Activated CD8-positive, alpha-beta memory T cell treated with anti-CD3 and anti-CD28 coated beads for 48 hours (primary cell): ENCODE results near the gene TTLL6.
"Not testable (repeated sequence)": the region's sequence is repeated elsewhere in the genome, so short reads cannot be mapped to it uniquely, and the experiment has no call there.

Experiments
- DNase-seq, 3 experiments: peaks; one replicate each; pipeline ENCODE4 v3.0.0-alpha.2; 2020; ENCODE audit warnings: low read depth in 2 of 3, low spot score in 2 of 3

The TTLL6 gene

DNA sequence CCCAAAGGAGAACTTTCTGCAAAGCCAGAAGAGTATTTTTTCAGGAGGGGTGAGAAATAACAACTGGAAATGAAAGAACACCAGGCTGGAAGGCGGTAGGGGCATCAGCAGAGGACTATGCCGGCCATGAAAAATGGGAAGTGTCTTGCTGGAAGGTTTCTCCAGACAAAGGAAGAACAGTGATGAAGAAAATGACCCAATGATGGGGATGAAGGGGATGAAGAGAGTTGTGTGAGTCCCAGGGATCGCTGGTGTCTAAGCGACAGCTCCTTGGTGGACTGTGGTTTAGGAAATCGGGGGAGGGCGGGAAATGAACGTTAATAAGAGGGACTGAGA, 623 bp downstream of the TTLL6 start:
- DNase-seq, result no peak

DNA sequence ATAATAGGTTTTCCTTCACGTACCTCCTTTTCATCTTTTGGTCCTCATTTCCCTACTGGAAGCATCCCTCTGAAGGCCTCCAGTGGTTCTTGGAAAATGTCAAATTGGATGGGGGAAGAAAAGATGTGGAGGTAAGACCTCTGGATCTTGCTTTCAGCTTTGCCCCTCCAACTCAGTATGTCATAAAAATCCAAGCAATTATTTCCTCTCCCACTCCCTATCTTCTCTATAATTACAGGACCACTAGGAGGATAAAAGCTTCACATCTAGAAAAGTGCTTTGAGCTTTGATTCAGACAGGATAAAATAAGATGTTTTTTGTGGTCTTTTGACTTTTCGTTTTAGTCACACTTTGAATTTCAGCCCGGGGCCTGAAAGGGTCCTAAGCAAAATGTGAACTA, 1.7 kb downstream of the TTLL6 start:
- no peak for DNase-seq

DNA sequence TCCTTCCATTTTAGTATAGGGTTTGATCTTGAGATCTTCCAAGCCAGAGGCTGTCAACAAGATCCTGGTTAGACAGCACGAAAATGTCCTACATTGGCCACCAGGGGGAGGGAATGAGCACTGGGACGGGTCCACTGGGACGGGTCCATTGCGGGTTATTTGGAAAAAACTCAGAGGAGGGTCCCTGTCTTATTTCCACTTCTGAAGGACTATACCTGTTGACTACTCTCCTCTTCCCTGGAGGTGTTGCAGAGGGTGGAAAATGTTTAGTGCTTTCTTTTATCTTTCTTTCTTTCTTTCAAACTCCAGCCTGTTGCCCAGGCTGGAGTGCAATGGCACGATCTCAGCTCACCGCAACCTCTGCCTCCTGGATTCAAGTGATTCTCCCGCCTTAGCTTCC, 2.5 kb downstream of the TTLL6 start:
- DNase-seq, result no peak

DNA sequence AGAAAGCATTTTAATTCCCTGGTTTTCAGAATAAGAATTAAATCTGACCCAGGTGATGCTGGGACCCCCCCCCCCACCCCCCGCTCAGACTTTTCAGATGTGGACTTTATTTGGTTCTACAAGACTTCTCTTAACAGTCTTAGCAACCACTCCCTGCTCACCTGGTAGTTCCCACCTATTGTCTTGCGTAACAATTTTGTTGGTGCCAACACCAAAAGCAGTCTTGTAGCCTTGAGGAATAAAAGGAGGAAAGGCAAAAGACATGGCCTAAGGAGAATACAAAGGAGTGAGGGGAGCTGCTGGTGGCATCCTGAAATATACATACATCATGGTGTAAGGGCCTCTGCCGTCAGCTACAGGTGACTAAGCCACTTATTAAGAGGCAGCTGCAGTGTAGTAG, 5.0 kb downstream of the TTLL6 start:
- no peak for DNase-seq

DNA sequence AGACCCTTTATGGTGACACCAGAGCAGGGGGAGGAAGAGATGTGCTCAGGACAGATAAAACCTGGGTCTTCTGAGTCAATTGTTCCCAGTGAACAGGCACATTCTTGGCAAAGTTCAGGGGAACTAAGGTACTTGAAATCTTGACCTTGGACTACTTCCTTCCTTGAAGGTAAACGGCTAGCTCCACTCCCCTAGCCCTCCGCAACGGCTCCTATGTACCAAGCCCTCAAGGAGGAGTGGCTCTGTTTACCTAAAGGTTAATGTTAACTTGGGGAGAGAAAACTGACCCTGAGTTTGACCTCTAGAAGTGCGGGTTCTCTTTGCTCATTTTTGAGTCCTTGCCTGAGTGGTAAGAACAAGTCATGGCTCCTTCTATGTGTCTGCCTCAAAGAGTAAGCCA, 7.8 kb downstream of the TTLL6 start:
- no peak for DNase-seq

DNA sequence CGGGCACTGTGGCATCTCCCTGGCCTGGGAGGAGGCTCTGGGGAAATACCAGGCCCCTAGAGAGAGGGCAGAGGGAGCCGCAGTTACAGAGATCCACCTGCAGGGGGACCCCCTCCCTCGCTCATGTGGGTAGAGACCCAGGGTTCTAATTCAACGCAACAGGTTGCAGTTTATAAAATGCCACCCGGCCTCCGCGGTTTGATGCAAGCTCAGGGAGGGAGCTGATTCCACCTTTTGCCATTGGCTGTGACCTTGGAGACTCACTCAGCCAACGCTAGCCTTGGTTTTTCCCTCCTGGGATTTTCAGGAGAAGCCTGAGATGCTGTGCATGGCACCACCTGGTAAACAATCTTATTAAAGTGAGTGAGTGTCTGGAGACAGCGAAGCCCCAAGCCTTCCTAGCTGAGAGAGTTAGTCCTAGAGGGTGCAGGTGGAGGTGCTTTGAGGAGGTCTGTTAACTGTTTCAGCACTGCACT, 12.1 kb downstream of the TTLL6 start:
- peak; percentile 31 to 61 (median 49) for DNase-seq

DNA sequence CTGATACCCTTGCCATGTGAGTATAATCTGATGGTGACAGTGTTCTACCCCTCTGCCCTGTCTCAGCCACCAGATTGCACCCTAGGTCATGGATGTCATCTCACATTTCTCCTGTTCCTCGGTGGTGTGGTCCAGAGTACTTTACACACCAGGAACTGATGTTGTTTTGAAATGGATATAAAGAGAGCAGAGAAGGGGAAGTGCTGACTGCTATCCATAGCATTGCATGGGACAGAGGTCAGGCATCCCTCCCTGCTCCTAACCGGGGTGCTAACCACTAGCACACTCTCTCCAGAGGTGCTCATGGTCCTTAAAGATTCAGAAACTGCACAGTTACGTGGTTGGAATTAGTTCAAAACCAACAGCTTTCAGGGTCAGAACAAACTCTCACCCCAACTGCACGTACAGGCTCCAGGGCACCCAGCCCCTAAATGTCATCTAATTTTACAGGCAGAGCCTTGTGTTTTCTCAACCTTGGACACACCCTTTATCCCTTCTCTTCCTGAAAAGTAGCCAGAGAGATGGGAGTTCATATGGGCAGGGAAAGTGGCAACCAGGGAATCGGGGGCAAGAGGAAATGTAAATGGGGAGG, 16.3 kb downstream of the TTLL6 start:
- DNase-seq, result no peak

DNA sequence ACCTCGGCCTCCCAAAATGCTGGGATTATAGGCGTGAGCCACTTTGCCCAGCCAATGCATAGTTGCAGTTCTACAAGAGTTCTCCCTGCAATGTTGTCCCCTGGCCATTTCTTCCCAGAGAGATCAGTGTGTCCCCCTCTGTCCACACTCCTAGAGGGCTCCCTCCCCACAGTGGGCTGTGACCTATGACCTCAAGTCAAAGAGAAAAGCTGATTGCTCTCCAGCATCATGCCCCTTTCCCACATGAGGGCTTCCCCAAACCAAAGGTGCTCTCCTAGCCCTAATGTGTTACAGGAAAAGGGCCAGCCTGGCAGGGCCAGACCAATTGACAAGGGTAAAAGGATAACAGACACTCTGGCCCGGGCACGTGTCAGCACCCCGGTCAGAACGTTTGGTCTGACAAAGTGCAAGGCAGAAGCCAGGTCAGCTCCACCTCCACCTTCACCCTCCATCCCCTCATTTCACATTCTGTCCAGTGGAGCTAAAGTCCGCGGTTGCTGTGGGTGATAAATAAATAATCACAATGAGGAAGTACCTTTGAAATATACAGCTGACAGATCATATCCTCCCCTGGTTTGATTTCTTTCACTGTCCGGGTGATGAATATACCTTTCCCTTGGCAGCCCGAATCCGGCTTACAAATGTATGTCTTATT, 17.8 kb downstream of the TTLL6 start:
- DNase-seq, result no peak

DNA sequence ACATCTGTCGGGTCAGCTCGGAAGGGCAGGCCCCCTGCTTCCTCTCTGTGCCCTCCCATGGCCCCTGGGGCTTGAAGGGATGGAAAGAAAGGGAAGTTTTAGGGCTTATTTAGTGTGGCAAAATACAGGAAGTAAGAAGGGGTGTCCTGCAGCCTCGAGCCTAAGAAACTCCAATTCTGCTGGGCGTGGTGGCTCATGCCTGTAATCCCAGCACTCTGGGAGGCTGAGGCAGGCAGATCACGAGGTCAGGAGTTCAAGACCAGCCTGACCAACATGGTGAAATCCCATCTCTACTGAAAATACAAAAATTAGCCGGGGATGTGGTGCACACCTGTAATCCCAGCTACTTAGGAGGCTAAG, 20.9 kb downstream of the TTLL6 start:
- not testable (repeated sequence) for DNase-seq

DNA sequence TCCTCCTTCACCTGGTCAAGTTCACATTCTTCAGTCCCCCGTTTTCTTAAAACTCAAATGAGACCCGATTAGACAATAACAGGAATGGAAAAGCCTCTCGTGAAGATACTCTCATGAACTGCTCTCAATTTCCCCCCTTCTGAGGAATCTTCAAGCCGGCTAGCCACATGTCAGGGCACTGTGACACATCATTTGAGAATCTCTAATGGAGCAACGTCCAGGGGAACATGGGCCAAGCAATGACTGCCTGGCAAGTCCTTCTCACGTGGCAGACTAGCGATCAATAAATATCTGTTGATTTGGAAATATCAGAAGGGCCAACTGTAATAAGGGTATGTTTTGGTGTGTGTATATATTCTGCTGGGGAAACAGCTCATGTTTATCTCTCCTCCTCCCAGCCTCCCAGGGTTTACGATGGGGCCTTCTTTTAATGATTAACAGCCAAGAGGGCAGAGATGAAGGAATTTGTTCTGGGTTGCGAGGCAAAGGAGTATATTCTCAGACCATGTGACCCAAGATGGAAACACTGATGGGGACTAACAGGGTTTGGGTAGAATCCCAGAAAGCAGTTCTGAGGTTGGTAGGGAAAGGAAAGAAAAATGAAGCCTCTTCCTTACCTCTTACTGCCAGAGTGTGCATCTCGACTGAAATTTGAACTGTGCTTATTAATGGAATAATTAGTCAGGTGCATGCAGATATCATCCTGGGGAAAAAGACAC, 21.4 kb downstream of the TTLL6 start:
- DNase-seq, result no peak

DNA sequence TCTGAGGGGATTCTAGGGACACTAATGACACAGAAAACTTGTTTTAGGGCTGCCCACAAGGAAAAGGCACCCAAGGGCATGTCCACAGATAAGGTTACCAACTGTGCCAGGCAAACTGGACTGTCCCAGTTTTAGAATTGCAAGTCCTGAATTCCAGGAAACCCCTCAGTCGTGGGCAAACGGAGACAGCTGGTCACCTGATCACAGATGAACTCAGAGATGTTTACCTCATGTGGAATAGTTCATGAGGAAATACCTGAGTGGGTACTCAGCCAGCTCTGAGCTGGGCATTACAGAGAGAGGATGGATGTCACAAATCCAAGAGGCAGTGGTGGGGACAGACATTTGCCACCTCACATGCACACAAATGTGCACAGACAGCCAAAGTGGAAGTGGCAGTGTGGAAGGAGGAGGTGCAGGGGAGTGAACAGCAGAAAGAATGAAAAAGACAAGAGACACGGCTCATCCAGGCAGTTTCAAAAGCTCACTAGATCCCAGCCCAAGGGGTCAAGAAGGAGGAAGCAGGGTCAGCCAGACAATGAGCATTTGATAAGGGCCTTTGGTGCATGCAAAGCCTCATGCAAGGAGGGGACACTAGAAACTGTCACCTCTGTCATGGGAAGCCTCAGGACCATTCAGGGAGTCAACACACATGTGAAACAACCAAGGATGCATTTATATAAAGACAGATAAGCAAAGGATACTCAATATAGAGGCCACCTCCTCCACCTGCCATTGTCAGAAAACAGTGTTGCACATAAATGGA, 24.8 kb downstream of the TTLL6 start:
- DNase-seq, result no peak

DNA sequence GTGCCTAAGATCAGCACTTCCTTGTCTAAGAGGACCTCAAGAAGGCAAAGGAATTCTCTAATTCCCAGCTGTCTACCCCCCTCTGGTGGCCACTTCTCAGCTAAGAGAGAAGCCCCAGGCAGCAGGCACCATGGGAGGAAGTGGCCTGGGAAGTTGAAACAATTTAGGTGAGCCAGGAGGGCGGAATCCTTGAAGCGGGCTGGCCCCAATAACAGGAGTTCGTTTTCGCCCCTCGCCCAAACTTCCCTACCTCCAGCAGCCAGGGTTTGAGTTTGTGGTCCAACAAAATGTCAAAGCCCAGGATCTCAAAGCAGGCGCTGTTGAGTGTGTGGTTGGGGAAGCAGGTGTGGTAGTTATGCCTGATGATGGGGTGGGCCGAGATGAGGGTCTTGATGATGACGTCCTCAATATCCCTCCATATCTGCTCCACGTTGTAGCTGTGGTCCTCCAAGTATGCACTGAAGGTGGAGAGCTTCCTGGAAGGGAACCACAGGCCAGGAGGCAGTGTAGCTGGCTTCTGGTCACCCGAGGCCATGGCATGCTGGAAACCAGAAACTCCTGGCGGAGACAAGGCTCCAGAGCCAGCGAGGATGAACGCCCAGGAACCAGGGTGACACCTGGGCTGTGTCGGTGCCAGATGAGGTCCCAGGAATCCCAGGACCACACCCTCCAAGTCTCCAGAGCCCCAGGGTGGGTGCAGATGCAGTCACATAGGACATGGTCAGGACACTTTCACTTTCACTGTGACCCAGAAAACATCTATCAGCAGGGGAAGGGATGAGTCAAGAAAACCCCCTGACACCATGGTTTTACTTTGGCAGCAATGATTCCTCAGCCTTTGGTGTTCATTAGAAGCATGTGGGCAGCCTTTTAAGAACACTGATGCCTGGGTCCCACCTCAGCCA, 25.6 kb downstream of the TTLL6 start:
- no peak for DNase-seq

DNA sequence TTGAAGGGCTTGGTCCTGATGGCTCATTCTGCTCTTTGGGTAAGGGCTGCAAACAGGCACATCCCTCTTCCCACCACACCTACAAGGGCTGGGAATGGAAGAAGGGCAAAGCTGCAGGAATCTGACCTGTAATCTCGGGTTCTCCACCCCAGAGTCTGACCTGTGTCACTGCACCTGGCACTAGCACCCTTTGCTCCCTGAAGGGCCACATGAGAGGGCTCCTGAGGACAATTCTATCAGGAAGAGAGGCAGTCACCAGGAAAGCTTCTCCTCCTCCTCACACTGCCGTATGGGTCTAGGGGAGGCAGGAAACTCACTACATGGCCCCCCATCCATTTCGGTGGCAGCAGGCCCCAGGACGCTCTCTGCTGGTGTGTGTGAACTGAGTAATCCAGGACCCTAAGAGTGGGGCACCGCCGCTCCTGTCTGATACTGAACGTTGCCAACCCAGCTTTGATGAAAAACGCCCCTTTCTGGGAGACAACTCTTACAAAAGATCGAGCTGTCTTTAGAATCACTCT, 26.4 kb downstream of the TTLL6 start:
- no peak for DNase-seq

DNA sequence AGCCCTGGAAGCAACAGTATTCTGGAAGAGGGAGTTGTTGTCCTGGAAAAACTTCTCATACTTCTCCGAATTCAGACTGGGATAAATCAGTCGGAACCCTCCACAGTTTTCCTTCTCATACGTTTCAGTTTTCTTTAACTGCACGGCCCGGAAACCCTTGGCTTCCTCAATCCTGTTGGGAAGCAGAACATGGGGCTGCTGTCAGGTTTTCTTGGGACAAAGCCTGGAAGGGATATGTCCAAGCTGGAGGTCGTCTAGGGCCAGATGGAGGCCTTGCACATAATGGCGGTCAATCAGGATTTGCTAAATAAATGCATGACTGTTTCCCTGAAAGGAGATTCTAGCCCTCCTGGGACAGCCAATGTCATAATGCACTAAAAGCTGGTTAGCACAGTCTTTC, 29.2 kb downstream of the TTLL6 start:
- no peak for DNase-seq

DNA sequence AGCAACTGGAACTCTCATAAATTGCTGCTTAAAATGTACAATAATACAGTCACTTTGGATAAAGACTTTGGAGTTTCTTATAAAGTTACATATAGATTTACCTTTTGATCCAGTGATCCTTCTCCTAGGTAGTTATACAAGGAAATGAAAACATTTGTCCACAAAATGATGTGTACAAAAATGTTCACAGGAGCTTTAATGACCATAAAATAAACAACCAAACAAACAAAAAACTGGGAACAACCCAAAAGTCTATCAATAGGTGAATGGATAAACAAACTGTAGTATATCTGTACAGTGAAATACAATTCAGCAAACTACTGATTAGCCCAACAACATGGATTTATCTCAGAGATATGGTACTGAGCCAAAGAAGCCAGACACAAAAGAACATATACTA, 37.6 kb downstream of the TTLL6 start:
- no peak for DNase-seq

DNA sequence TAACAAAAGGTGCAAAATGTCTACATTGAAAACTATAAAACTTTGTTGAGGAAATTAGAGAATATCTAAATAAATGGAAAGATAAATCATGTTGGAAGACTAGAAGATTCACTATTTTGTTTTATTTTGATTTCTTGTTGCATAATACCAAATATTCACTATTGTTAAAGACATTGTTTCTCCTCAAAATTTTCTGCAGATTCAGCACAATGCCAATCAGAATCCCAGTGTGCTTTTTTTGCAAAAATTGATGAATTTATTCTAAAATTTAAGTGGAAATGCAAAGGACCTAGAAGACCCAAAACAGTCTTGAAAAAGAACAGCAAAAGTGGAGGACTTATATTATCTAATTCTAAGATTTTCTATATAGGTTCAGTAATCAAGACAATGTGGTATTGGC, 40.4 kb downstream of the TTLL6 start:
- no peak for DNase-seq

DNA sequence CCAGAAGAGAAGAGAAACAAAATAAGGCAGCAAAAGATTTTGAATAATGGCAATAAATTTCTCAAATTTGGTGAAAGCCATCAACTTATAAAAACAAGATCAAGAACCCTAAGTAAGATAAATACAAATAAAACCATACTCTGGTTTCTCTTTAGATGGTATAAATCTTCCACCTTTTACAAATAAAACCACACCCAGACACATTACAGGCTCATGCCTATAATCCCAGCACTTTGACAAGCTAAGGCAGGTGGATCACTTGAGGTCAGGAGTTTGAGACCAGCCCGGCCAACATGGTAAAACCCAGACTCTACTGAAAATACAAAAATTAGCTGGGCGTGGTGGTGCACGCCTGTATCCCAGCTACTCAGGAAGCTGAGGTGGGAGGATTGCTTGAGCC, 43.8 kb downstream of the TTLL6 start:
- no peak for DNase-seq

DNA sequence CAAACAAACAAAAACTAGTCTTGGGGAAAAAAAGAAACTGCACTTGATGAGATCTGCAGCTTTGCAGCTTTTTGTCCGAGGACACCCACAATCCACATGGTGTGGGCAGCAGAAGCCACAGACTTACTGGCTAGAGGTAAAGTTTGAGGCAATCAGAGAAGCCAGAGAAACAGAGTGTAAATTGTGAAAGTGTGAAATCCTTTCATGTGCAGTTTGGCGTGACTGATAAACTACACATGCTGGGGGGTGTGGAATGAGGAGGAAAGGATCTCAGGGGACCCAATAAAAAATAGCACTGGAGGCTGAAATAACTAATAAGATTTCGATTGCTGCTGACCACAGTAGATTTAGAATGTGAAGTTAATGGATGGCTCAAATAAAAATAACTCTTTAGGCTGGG, 46.1 kb downstream of the TTLL6 start:
- no peak for DNase-seq

DNA sequence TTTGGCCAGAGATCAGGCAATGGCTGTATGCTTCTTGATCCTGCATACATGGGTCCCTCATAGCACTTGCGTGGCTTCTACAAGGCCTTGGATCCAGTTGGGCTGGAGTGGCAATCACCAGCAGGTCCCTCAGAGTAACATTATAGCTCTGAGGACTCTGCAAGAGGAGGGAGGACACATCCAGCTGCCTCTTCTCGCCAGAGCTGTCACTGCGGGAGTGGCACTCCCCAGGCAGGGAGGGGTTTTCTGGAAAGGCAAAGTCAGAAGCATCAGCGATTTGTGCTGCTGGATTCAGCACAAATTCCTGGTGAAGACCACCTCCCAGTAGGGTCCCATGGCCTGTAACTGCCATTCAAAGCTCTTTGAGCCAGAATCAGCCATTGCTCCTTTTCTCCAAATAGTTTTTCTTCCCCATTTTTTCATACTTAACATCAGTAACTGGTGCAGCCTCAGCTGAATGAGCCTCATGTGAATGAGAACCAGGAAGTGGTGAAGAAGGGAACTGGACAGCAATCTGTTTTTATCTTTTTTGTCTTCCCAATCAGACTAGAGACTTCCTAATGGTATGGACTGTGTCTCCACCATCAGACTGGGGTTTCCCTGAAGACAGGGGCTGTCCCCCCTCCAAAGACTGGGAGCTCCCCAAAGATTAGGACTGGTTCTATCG, 47.9 kb downstream of the TTLL6 start:
- DNase-seq, result no peak

DNA sequence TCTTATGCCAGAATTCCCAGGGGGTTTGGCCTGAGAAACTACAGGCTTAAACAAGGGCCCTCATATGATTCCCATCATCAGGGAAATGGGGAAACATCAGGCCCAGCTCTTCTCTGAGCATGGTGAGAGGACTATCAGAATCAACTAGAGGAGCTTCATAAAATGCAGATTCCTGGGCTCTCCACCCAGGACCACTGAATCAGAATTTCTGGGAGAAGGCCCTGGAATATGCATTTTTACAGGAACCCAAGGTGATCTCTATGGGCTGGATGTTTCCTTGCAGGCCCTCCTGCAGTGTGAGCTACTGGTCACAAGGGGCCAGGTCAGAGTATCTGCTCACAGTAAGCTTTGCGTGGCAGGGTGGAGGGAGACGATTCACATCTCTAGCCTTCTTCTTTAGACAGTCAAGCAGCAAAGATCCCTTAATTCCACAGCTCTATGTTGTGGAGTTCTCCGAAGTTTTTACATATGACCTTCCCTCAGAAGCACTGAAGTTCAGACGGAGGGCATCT, 49.7 kb downstream of the TTLL6 start:
- DNase-seq, result no peak
